WTC11 (cell line): ENCODE results near the gene RSPH9.

Experiments used
- ATF2 ChIP-seq: sonication (generic); formaldehyde crosslinking; IDR thresholded peaks from 2 replicates; pipeline ENCODE4 v1.8.1; 2022; ENCODE audit warnings: low read depth, missing genetic modification reagents, borderline replicate concordance
- CBFB ChIP-seq: sonication (generic); formaldehyde crosslinking; IDR thresholded peaks from 2 replicates; pipeline ENCODE4 v1.8.1; 2022; ENCODE audit warnings: mild to moderate bottlenecking, low read depth, missing genetic modification reagents
- E2F1 ChIP-seq: sonication (generic); formaldehyde crosslinking; IDR thresholded peaks from 2 replicates; pipeline ENCODE4 v1.8.0; 2022; ENCODE audit warnings: mild to moderate bottlenecking, missing genetic modification reagents
- ESRRA ChIP-seq: sonication (generic); formaldehyde crosslinking; IDR thresholded peaks from 2 replicates; pipeline ENCODE4 v1.8.1; 2022; ENCODE audit warnings: mild to moderate bottlenecking, missing genetic modification reagents, borderline replicate concordance
- FOXP1 ChIP-seq: sonication (generic); formaldehyde crosslinking; IDR thresholded peaks from 2 replicates; pipeline ENCODE4 v1.8.0; 2022; ENCODE audit warnings: missing genetic modification reagents, mild to moderate bottlenecking, moderate library complexity, borderline replicate concordance
- ZNF138 ChIP-seq: sonication (generic); formaldehyde crosslinking; conservative IDR thresholded peaks from 2 replicates; pipeline ENCODE4 v1.8.1; 2022; ENCODE audit warnings: mild to moderate bottlenecking, moderate library complexity, missing genetic modification reagents
- TF ChIP-seq, protein P1 (sequence below): fragments of 200-600 bp; IDR thresholded peaks from 2 replicates; pipeline ENCODE4 v1.8.0; 2022; ENCODE audit warnings: antibody characterized with exemption

DNA sequence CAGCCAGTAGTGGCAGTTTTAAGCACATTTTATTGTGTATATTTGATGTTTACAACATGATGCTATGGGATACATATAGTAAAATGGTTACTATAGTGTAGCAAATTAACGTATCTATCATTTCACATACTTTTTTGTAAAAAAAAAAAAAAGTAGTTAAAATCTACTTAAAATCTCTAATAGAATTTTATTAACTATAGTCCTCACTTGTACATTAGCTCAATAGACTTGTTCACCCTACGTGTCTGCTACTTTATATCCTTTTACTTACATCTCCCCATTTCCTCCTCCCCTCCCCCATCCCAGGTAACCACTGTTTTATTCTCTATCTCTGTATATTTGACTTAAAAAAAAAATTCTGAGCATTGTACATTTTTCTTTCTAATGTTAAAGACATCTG lies 38.8 kb upstream of the RSPH9 start:
- TF ChIP-seq, protein P1, sequence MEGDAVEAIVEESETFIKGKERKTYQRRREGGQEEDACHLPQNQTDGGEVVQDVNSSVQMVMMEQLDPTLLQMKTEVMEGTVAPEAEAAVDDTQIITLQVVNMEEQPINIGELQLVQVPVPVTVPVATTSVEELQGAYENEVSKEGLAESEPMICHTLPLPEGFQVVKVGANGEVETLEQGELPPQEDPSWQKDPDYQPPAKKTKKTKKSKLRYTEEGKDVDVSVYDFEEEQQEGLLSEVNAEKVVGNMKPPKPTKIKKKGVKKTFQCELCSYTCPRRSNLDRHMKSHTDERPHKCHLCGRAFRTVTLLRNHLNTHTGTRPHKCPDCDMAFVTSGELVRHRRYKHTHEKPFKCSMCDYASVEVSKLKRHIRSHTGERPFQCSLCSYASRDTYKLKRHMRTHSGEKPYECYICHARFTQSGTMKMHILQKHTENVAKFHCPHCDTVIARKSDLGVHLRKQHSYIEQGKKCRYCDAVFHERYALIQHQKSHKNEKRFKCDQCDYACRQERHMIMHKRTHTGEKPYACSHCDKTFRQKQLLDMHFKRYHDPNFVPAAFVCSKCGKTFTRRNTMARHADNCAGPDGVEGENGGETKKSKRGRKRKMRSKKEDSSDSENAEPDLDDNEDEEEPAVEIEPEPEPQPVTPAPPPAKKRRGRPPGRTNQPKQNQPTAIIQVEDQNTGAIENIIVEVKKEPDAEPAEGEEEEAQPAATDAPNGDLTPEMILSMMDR, result no peak
- TF ChIP-seq ZNF138 (no peak), ATF2 (CRISPR knock-in tag) (no peak), CBFB (no peak), ESRRA (no peak), E2F1 (CRISPR knock-in tag) (no peak), FOXP1 (CRISPR knock-in tag) (no peak)
